CD4-positive, alpha-beta T cell treated with Interleukin-21 for 1 hour (primary cell): ENCODE results near the gene RBMS3.

Experiments used
- DNase-seq: peaks from one replicate; pipeline ENCODE4 v3.0.0-alpha.2; 2020

RBMS3 gene

GRCh38 chr3:29537889-29538609, 257.2 kb downstream of the RBMS3 start:
- no peak for DNase-seq

- DNase-seq, result no peak
These were observed 257.7 kb downstream of the RBMS3 start for GRCh38 chr3:29538610-29538958.

- no peak for DNase-seq
These were observed 259.7 kb downstream of the RBMS3 start for GRCh38 chr3:29540544-29540943.

- DNase-seq, result no peak
These were observed 264.0 kb downstream of the RBMS3 start for GRCh38 chr3:29544701-29545363.

GRCh38 chr3:29545615-29546014, 264.7 kb downstream of the RBMS3 start:
- no peak for DNase-seq

GRCh38 chr3:29552051-29552450, 271.2 kb downstream of the RBMS3 start:
- DNase-seq, result no peak

- no peak for DNase-seq
These were observed 273.7 kb downstream of the RBMS3 start for GRCh38 chr3:29554566-29554965.

DNA sequence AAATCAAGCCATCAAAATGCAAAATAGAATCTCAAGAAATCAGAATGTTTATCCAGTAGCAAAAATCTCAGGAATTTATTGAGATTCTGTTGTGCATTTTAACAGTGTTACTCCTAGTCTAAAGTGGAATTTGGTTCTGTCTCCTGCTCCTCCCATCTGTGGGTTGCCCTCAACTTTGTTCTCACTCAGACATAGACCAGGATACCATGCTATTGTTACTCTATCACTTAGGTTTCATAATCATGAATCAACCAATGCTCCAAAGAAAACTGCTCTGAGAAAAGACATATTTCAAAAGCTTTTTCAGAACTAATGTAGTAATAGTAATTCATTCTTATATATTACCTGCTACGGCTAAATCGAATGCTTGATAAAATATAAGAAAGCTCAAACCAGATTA, 274.7 kb downstream of the RBMS3 start:
- no peak for DNase-seq

DNA sequence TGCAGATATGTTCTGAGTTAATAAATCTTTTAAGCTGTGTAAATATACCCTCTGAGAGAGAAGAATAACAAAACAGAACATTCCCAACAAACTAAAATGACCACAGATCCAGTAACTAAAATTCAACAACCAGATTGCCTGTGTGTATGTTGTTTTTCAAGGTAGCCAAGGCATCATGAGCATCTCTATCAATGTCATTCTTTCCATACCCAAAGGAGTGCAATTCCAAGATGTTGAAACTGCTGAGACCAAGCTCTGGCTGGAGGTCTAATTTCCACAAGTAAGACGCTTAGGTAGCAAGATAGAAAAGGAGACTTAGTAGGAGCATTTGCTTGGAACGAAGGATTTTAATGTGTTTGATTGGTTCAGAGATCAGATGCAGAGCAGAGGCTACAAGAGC, 276.3 kb downstream of the RBMS3 start:
- no peak for DNase-seq

GRCh38 chr3:29557825-29558224, 277.0 kb downstream of the RBMS3 start:
- no peak for DNase-seq

GRCh38 chr3:29559741-29560465, 279.0 kb downstream of the RBMS3 start:
- DNase-seq, result no peak

GRCh38 chr3:29561651-29562149, 280.8 kb downstream of the RBMS3 start:
- no peak for DNase-seq

DNA sequence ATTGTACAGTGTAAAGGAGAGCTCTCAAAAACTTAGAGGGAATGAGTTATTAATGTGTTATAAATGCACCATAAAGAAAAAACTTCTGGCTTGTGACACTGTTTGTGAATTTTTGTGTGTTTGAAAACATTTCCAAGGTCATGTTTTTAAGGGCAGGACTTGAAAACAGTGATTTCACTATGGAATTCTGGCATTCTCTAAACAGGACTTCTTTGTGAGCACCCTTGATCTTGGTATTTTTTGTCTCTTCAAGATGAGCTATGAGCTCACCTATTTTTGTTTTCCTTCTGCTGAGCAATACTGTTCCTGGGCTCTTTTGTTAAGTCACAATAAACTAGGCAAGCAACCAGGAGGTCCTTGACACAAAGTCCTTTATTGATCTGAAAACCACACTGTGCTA, 284.4 kb downstream of the RBMS3 start:
- no peak for DNase-seq

DNA sequence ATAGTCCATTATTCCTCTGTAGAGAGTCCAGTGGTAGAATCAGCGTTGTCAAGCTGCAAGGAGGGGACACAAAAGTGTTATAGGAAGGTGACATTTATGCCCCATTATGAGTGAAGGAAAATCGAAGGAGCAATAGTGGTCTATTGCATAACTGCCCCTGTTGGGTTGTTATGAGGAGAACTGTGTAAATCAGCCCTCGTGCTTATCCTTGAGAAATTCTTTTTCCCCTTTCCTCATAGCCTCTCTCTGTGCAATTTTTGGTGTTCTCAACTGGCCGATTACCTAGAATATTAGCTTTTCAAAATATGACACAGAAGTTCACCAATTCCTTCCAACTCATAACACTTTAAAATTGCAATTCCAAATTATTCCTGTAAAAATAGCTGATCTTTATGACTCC, 286.6 kb downstream of the RBMS3 start:
- no peak for DNase-seq

GRCh38 chr3:29568355-29568754, 287.5 kb downstream of the RBMS3 start:
- no peak for DNase-seq

DNA sequence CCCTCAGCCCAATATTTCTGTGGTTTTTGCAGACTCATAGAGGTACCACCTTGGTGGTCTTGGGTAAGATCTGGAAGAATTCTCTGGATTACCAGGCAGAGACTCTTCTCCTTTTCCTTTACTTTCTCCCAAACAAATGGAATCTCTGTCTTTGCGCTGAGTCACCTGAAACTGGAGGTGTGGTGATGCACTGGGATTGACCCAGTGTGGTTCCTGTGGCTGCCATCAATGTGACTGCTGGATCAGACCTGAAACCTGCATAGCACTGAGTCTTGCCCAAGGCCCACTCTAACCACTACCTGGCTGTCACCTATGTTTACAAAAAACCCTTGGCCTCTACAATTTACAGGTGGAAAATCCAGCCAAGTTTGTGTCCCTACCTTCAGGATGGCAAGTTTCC, 295.3 kb downstream of the RBMS3 start:
- no peak for DNase-seq

GRCh38 chr3:29576675-29577074, 295.8 kb downstream of the RBMS3 start:
- no peak for DNase-seq

- no peak for DNase-seq
These were observed 296.4 kb downstream of the RBMS3 start for GRCh38 chr3:29577250-29577649.

DNA sequence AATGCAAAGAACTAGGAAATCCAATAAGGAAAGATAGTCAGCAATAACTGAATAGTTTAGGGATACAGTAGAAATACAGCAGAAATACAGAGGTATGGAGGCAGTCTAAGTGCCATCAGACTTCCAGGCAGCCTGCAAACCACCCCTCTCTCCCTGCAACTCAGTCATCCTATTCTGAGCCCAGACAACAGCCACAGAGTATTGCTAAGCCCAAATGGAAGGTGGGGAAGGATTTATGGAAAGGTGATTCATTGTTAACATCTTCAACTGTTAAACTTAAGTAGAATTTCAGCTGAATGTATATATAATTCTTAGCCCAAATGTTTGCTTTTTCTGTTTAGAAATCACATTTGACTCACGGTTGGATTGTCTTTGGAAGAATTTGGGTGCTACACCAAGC, 300.4 kb downstream of the RBMS3 start:
- DNase-seq, result no peak

DNA sequence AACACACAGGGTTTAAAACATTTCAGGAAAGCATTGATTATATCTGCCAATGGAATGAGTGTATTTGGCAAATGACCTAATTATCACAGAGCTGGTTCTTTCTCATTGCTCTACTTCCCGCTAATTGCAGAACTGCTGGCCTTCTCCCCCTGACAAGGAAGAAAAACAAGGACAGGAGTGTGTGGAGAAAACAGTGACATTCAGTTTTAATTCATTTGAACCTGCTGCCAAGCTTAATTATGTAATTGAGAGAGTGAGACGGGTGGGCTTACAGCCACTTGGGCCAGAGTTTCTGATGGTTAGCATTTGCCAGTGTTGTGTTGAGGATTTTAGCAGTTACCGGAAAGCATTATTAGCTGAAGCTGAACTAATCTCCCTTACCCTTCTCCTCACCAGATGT, 301.4 kb downstream of the RBMS3 start:
- no peak for DNase-seq

DNA sequence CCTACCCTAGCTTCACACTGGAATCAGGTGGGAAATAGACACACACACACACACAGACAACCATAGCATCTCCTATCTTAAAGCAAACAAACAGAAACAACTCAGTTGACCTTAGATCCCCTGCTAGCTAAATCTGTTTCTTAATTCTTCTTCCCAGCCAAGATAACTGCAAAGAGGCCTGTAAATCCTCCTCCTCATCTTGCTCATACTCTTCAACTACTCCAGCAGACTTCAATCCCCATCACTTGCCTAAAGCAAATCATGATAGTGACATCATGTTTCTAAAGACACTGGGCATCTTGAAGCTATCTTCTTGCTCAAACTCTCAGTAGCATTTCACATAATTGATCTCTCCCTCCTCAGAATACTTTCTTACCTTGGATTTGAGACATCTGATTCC, 303.0 kb downstream of the RBMS3 start:
- DNase-seq, result no peak

DNA sequence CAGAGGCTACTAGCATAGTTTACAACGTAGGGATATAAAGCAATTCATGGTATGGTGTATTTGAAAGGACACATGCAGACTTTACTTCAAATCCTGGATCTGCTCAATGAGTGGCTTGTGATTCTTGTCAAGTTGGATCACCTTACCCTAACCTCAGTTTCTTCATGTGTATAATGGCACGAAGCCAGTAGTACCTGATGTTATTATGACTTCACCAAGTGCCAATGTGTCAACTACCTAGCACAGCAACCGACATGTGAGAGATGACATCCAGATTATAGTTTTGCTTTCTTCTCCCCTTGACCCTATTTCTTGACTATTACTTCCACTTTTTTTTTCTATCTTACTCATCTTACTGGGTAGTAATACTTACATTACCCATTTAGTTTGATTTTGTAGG, 304.5 kb downstream of the RBMS3 start:
- DNase-seq, result no peak

DNA sequence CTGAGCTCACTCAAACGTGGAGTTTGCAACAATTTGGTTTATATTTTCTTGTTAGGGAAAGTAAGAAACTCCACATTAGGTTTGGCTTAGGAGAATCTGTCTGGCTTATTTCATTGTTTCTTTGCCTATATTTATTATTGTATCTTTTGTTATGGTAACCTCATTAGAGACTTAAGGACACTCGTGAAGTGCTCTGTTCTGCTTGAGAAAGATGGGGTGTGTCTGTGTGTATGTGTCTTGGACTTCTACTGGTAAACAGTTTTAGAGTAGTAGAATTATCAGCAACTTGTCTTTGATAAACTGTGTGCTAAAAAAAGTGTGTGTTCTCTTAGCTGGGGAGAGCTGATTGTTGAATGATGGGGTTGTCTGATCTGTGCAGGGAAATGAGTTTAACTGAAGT, 306.5 kb downstream of the RBMS3 start:
- no peak for DNase-seq

- no peak for DNase-seq
These were observed 309.1 kb downstream of the RBMS3 start for GRCh38 chr3:29590012-29590411.
